Fibroblast of pulmonary artery (primary cell): ENCODE data around the gene PM20D2.

Source experiments
- DNase-seq: peaks from one replicate; pipeline ENCODE4 v3.0.0-alpha.2; 2010; ENCODE audit warnings: low read depth
- H3K4me3 ChIP-seq: replicated peaks from 2 replicates; pipeline ENCODE4 v1.5.1; 2011; ENCODE audit warnings: low read depth, mild to moderate bottlenecking, control low read depth, low read length, moderate library complexity
- CTCF ChIP-seq: IDR thresholded peaks from 2 replicates; pipeline ENCODE4 v1.5.1; 2011; ENCODE audit warnings: mild to moderate bottlenecking, control low read depth, low read length, inconsistent platforms; ENCODE audit errors: missing control alignments

The PM20D2 gene

GRCh38 chr6:89197141-89197540 is 51.3 kb downstream of the PM20D2 start:
- no peak for TF ChIP-seq CTCF
- DNase-seq: no peak
- no peak overlapping the region for H3K4me3 ChIP-seq

- no peak for DNase-seq
- no peak overlapping the region for H3K4me3 ChIP-seq
- no peak for TF ChIP-seq CTCF
Observed at GRCh38 chr6:89198235-89198634, 52.4 kb downstream of the PM20D2 start.

DNA sequence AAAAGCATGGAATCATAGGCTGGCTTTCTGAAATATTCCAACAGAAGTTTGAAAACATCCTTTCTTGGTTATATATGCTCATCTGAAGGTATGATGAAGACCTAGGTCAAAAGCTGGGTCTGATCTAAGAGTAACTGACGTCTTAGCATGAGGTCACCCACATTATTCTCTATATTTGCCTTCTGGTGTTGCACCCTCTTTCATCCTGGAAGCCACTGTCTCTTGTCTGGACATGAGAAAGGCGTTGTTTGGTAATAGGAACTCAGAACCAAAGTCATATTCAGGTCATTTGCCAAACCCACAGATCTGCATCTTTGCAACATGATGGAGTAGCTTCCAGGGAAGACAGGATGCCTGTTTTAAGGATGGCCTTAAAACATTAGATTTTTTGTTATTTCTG is 53.7 kb downstream of the PM20D2 start:
- DNase-seq: no peak
- no peak for TF ChIP-seq CTCF
- no peak overlapping the region for H3K4me3 ChIP-seq

DNA sequence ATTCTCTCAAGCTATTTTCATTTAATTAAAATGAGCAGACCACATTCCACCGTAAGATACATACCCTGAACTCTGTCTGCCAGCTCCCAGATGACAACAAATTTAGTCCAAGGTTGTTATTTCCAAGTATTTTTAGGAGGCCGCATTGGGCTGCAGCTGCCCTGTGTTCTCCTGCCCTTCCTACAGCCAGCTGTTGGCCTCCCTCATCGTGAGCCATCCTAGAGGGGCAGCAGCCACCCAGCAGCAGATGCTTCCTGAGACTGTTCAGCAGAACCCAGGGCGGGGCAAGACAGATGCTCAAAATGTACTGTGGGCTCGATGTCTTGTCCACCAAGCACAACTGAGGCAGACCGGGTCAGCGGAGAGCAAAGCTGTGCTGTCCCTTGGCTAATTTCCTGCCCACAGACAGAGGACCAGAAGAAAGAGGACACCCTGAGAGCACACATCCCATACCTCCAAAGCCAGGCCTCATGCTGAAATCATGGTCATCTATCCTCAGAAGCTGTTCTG is 54.9 kb downstream of the PM20D2 start:
- DNase-seq: no peak
- TF ChIP-seq CTCF: no peak
- no peak overlapping the region for H3K4me3 ChIP-seq

DNA sequence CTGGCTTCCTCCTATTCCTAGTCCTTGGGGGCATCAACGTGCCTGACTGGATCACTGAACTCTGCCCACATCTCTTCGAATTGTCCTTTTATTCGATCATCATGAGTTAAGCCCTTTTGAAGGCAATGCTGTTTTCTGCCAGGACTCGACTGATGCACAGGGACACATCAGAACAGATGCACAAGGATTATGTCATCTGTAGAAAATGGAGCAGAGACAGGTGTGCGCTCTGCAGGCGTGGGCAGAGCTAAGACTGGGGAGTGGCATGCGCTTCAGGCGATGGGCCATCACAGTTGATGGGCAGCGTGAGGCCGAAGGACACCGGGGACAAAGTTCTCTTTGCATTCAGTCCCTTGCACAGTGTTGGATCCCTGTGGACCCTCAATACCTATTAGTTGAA is 58.2 kb downstream of the PM20D2 start:
- DNase-seq: no peak
- no peak for TF ChIP-seq CTCF
- no peak overlapping the region for H3K4me3 ChIP-seq

DNA sequence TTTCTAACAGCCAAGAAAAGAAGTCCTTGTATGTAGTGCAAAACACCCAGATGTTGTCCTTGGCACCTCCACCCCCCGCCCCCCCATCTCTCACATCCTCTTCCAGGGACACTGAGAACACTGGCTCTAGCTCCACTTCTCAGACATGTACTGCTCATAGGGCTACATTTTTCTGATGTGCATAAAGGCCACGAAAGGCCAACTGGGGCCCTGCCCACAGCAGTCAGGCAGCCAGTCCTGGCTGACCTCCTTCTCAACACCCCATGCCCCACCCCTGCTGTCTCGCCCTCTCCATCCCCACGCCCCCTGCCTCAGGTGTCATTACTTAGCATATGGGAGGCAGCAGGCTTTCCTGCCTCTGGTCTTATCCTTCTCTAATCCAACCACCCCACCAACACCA is 60.0 kb downstream of the PM20D2 start:
- TF ChIP-seq CTCF: no peak
- H3K4me3 ChIP-seq: no peak overlapping the region
- DNase-seq: no peak

DNA sequence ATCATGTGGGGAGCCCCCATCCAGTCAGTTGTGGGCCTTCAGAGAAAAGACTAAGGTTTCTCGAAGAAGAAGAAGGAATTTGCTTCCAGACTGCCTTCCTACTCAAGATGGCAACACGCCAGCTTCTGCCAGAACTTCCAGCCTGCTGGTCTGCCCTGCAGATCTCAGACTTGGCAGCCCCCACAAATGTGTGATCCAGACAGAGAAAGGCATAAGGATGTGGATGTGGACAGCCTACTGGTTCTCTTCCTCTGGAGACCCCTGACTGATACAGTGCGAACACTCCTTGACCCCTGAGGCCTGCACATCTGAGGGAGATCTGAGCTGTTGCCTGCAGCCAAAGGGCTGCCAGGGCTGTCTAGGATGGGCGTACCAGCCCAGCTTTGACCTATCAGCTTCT is 62.7 kb downstream of the PM20D2 start:
- no peak for TF ChIP-seq CTCF
- no peak overlapping the region for H3K4me3 ChIP-seq
- peak; percentile 5 for DNase-seq
